Lower lobe of right lung (tissue), 2 donors: ENCODE data around the gene ZNF837. TPM values are rescaled to one million over a fixed set of nuclear protein-coding genes. Genes with fewer than 3 reads are reported as not detected.
A peak's percentile ranks its signal among the peaks of the same experiment; 100 is the strongest.

Experiments used
- ATAC-seq, 2 donors: fragments of 200-7000 bp; cut with Tn5 transposase; one replicate each; pipeline ENCODE4 v1.9.1; 2020 to 2022; ENCODE audit warnings: mild to moderate bottlenecking in 2 of 2, moderate library complexity in 2 of 2
- DNase-seq: peaks from one replicate; pipeline ENCODE4 v3.0.0-alpha.2; 2020
- H3K27ac ChIP-seq: fragments of 200-600 bp; one replicate; pipeline ENCODE4 v1.8.0; 2022
- H3K27me3 ChIP-seq: fragments of 200-600 bp; one replicate; pipeline ENCODE4 v1.8.0; 2022; ENCODE audit warnings: low read depth
- H3K36me3 ChIP-seq: fragments of 200-600 bp; one replicate; pipeline ENCODE4 v1.8.0; 2022; ENCODE audit warnings: mild to moderate bottlenecking
- H3K4me1 ChIP-seq: fragments of 200-600 bp; one replicate; pipeline ENCODE4 v1.8.0; 2022
- H3K4me3 ChIP-seq: fragments of 200-600 bp; one replicate; pipeline ENCODE4 v1.8.0; 2022; ENCODE audit warnings: mild to moderate bottlenecking
- H3K9me3 ChIP-seq: fragments of 200-600 bp; one replicate; pipeline ENCODE4 v1.8.0; 2022
- intact Hi-C: fragments of 100-400 bp; cut with DNase I; formaldehyde crosslinking; loops from one replicate; pipeline ENCODE4 v1.11.0; 2022
- total RNA-seq: library from RNA; stranded (reverse); fragmentation: NEBNext Ultra II Directional; extraction: Animal tissue kit (Norgen Biotek cat#: 25700); gene quantifications from one replicate; pipeline ENCODE4 v1.2.1, GENCODE V29; 2021
- TF ChIP-seq, protein P1 (sequence below): fragments of 200-600 bp; IDR thresholded peaks from one replicate; pipeline ENCODE4 v1.8.0; 2022; ENCODE audit warnings: antibody characterized with exemption, mild to moderate bottlenecking
- donor health status: DM: no; HTN: yes; CAD: no; lungs with severe emphysema.

Gene ZNF837
- total RNA-seq, 1 donor from 2014 or later, result 1.2 TPM

DNA sequence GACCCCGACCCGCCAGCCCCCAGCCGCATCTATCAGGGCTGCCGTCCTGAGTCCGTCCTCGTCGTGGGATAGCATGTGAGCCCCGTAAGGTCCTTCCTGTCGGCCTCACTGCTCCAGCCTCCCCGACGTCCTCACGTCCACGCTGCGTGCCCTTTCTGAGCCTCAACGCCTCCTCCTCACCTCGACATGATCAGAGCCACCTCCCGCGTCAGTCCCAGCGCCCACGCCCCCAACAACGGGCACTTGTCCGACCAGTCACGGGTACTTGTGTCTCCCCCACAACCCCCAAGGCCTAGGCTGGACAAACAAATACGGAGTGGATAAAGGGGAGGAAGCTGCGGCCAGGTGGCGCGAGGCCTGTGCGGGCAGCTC, 18.9 kb downstream of the ZNF837 start:
- H3K27ac ChIP-seq, result peak overlapping the region; percentile 95
- TF ChIP-seq, protein P1, sequence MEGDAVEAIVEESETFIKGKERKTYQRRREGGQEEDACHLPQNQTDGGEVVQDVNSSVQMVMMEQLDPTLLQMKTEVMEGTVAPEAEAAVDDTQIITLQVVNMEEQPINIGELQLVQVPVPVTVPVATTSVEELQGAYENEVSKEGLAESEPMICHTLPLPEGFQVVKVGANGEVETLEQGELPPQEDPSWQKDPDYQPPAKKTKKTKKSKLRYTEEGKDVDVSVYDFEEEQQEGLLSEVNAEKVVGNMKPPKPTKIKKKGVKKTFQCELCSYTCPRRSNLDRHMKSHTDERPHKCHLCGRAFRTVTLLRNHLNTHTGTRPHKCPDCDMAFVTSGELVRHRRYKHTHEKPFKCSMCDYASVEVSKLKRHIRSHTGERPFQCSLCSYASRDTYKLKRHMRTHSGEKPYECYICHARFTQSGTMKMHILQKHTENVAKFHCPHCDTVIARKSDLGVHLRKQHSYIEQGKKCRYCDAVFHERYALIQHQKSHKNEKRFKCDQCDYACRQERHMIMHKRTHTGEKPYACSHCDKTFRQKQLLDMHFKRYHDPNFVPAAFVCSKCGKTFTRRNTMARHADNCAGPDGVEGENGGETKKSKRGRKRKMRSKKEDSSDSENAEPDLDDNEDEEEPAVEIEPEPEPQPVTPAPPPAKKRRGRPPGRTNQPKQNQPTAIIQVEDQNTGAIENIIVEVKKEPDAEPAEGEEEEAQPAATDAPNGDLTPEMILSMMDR, result no peak
- ATAC-seq (peak; percentile 34 to 51), DNase-seq (peak; percentile 77)
- intact Hi-C loops, result no loop called here
- no peaks in the 10 kb centered on the region for H3K36me3 ChIP-seq
- H3K27me3 ChIP-seq, result peaks cover 6% of the 10 kb centered on the region
- H3K4me3 ChIP-seq, result peak overlapping the region; percentile 92
- H3K4me1 ChIP-seq, result peaks cover 15% of the 10 kb centered on the region
- H3K9me3 ChIP-seq, result no peaks in the 10 kb centered on the region

DNA sequence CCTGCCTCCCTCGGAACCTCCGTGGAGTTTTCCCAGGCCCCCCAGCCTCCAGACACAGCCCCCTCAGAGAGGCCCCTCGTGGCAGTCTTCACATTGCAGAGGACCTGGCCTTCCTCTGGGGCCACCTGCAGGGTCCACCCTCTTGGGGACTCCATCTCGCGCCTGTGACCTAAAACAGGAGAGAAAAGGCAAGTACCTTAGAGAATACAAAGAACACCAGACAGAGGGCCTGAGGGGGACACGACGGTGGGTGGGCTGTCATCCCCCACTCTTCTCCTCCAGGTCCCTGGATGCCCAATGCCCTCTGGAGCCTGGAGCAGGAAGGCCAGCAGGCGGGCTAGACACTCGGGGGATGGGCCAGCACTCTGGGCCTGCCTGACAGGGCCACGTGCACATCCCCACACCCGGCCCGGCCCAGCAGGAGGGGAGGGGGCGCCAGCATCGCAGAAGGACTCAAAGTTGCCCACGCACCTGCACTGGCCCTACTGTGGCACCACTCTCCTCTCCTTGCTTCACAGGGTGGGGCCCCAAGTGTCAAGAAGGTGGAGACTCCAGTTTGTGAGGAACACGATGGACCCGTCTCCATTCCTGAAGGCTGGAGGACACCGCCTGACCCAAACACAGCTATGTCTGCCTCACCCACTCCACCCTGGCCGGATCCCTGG, 23.2 kb downstream of the ZNF837 start:
- TF ChIP-seq, protein P1, result no peak
- Histone ChIP-seq H3K27ac (no peak overlapping the region), H3K27me3 (peaks cover 25% of the 10 kb centered on the region), H3K4me3 (no peak overlapping the region), H3K4me1 (peaks cover 28% of the 10 kb centered on the region), H3K36me3 (no peaks in the 10 kb centered on the region), H3K9me3 (no peaks in the 10 kb centered on the region)
- intact Hi-C loops, result no loop called here
- ATAC-seq, result no peak
- DNase-seq, result peak; percentile 39

DNA sequence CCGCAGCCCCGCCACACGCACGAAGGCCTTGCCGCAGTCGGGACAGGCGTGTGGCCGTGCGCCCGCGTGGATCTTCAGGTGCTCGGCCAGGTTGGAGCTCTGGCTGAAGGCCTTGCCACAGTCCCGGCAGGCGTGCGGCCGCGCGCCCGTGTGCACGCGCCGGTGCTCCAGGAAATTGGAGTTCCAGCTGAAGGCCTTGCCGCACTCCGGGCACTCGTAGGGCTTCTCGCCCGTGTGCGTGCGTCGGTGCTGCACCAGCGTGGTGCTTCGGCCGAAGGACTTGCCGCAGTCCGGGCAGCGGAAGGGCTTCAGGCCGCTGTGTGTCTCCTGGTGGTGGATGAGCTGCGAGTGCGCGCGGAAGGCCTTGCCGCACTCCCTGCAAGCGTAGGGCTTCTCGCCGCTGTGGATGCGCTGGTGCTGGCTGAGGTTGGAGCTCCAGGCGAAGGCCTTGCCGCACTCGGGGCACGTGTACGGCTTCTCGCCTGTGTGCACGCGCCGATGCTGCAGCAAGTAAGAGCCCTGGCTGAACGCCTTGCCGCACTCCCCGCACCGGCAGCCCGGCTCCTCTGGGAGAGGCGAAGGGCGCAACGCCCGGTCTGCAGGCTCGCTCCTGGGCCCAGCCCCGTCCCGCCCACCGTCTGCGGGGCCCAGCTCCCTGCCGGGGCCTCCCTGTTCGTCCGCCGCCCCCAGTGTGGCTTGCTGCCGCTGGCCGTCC, 23.9 kb downstream of the ZNF837 start:
- intact Hi-C loops, result no loop called here
- Histone ChIP-seq H3K4me1 (peaks cover 27% of the 10 kb centered on the region), H3K36me3 (no peaks in the 10 kb centered on the region), H3K4me3 (peak overlapping the region; percentile 46), H3K27me3 (peaks cover 30% of the 10 kb centered on the region), H3K27ac (no peak overlapping the region), H3K9me3 (no peaks in the 10 kb centered on the region)
- TF ChIP-seq, protein P1, result no peak
- ATAC-seq (peak in 1 of 2 donors; percentile 20), DNase-seq (peak; percentile 41)

DNA sequence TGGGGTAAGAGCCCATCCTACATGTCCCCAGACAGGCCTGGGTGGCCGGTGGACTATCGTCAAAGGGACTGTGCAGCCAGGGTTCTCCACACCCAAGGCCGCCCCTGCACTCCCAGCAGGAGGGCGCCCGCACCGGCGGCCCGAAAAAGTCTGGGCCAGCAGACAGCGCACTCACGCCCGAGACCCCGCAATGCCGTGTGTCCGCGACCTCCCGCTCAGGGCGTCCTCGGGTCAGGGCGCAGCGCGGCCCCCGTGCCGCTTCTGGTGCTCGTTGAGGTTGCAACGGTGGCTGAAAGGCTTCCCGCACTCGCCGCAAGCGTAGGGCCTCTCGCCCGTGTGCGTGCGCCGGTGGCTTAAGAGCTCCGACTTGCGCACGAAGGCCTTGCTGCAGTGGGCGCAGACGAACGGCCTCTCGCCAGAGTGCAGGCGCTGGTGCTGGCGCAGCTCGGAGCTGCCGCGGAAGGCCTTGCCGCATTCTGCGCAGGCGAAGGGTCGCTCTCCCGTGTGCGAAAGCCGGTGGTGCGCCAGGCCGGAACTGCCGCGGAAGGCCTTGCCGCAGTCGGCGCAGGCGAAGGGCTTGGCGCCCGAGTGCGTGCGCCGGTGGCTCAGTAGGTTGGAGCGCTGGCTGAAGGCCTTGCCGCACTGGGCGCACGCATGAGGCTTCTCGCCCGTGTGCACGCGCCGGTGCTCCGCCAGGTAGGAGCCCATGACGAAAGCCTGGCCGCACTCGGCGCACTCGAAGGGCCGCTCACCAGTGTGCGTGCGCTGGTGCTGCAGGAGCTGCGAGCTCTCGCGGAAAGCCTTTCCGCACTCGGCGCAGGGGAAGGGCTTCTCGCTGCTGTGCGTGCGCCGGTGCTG, 24.7 kb downstream of the ZNF837 start:
- DNase-seq (peak; percentile 45), ATAC-seq (peak; percentile 23 to 25)
- peaks cover 19% of the 10 kb centered on the region for H3K4me1 ChIP-seq
- H3K27me3 ChIP-seq, result peaks cover 30% of the 10 kb centered on the region
- TF ChIP-seq, protein P1, result no peak
- no peaks in the 10 kb centered on the region for H3K9me3 ChIP-seq
- H3K27ac ChIP-seq, result no peak overlapping the region
- H3K4me3 ChIP-seq, result peak overlapping the region; percentile 46
- intact Hi-C loops, result no loop called here
- H3K36me3 ChIP-seq, result no peaks in the 10 kb centered on the region

DNA sequence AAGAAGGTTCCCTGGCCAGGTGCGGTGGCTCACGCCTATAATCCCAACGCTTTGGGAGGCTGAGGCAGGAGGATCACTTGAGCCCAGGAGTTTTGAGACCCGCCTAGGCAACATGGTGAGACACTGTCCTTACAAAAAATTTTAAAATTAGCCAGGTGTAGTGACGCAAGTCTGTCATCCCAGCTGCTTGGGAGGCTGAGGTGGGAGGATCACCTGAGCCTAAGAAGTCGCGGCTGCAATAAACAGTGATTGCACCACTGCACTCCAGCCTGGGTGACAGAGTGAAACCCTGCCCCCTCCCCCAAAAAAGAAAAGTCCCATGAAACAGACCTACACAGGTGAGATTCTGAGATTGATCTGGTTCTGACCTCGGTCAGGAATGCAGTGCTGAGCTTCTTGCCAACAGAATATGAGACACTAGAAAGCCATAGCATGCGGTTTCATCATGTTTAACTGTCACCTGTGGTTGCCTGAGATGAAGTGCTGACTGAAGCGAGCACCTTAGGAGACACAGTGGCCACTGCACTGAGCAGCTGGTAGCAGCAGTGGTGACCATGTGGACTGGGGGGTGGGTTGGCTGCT, 25.5 kb downstream of the ZNF837 start:
- intact Hi-C loops, result no loop called here
- H3K27me3 ChIP-seq, result peaks cover 32% of the 10 kb centered on the region

More for the DNA sequence above, 25.5 kb downstream of the ZNF837 start:
- Histone ChIP-seq H3K4me1 (peaks cover 22% of the 10 kb centered on the region), H3K36me3 (peaks cover 3% of the 10 kb centered on the region), H3K4me3 (no peak overlapping the region), H3K9me3 (no peaks in the 10 kb centered on the region), H3K27ac (no peak overlapping the region)
- no peak for ATAC-seq
- TF ChIP-seq, protein P1, result no peak
- peak; percentile 10 for DNase-seq
